Measurements from ENCODE around the gene TMEM134. TPM values are rescaled to one million over a fixed set of nuclear protein-coding genes. Genes with fewer than 3 reads are reported as not detected.

Gene TMEM134
- total RNA-seq, 4 donors from 2014 or later, result 80.0 to 126 (median 86.1) TPM

- H3K27ac ChIP-seq, result no peak overlapping the region
- no peak overlapping the region for H3K4me3 ChIP-seq
- H3K9me3 ChIP-seq, result no peaks in the 10 kb centered on the region
- no peak for DNase-seq
- peaks cover 0 to 93% (median 0%) of the 10 kb centered on the region in 3 donors for H3K36me3 ChIP-seq
- TF ChIP-seq POLR2A (IDR thresholded peaks at IDR 0.05), result no peak
- TF ChIP-seq, protein P1, sequence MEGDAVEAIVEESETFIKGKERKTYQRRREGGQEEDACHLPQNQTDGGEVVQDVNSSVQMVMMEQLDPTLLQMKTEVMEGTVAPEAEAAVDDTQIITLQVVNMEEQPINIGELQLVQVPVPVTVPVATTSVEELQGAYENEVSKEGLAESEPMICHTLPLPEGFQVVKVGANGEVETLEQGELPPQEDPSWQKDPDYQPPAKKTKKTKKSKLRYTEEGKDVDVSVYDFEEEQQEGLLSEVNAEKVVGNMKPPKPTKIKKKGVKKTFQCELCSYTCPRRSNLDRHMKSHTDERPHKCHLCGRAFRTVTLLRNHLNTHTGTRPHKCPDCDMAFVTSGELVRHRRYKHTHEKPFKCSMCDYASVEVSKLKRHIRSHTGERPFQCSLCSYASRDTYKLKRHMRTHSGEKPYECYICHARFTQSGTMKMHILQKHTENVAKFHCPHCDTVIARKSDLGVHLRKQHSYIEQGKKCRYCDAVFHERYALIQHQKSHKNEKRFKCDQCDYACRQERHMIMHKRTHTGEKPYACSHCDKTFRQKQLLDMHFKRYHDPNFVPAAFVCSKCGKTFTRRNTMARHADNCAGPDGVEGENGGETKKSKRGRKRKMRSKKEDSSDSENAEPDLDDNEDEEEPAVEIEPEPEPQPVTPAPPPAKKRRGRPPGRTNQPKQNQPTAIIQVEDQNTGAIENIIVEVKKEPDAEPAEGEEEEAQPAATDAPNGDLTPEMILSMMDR (IDR thresholded peaks at IDR 0.05), result no peak
- no peaks in the 10 kb centered on the region for H3K4me1 ChIP-seq
- H3K27me3 ChIP-seq, result no peaks in the 10 kb centered on the region
These were observed 24.7 kb upstream of the TMEM134 start for GRCh38 chr11:67493548-67494370.

GRCh38 chr11:67492801-67493547 lies 23.9 kb upstream of the TMEM134 start:
- Histone ChIP-seq H3K4me1 (no peaks in the 10 kb centered on the region), H3K36me3 (peaks cover 0 to 89% (median 0%) of the 10 kb centered on the region in 3 donors)
- DNase-seq, result no peak

DNA sequence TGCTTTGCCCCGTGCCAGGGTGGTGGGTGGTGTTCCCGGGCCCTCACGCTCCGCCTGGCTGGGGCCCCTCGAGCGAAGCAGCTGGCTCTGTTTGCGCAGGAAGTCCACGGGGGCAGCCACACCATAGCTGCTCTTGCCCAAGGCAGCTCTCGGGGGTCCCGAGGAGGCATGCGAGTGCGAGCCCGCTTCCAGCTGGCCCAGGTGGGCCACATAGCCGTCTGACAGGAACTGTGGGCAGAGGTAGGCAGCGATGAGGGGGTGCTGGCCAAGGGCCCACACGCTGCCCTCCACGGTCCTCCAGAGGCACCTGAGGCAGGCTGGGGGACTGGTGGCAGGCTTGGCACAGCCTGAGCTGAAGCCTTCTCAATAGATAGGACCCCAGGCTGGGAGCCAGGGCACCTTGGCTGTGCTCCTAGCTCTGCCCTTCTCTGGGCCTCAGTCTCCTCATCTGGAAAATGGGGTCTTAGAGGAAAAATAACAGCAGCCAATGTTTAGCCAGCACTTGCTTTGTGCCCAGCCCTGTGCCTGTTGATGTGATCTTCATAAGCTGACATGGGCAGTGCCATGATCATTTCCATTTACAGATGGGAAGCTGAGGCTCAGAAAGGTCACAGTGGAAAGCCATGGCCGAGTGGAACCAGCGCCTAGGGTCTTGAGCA lies 23.1 kb upstream of the TMEM134 start:
- Histone ChIP-seq H3K4me3 (no peak overlapping the region), H3K36me3 (peaks cover 0 to 89% (median 0%) of the 10 kb centered on the region in 3 donors), H3K27ac (no peak overlapping the region), H3K4me1 (peaks cover 0 to 3% (median 0%) of the 10 kb centered on the region in 4 donors), H3K27me3 (no peaks in the 10 kb centered on the region), H3K9me3 (no peaks in the 10 kb centered on the region)
- TF ChIP-seq, protein P1 (IDR thresholded peaks at IDR 0.05), result no peak
- TF ChIP-seq POLR2A (IDR thresholded peaks at IDR 0.05), result no peak
- DNase-seq, result no peak

More at GRCh38 chr11:67492801-67493547, 23.9 kb upstream of the TMEM134 start:
- Histone ChIP-seq H3K4me3 (no peak overlapping the region), H3K27me3 (no peaks in the 10 kb centered on the region), H3K9me3 (no peaks in the 10 kb centered on the region), H3K27ac (no peak overlapping the region)
- no peak for TF ChIP-seq POLR2A (IDR thresholded peaks at IDR 0.05)
- TF ChIP-seq, protein P1 (IDR thresholded peaks at IDR 0.05), result no peak

- no peak for TF ChIP-seq POLR2A (IDR thresholded peaks at IDR 0.05)
- TF ChIP-seq, protein P1 (IDR thresholded peaks at IDR 0.05), result no peak
- Histone ChIP-seq H3K27me3 (no peaks in the 10 kb centered on the region), H3K27ac (no peak overlapping the region), H3K4me1 (peaks cover 0 to 10% (median 3%) of the 10 kb centered on the region in 4 donors), H3K4me3 (no peak overlapping the region), H3K9me3 (no peaks in the 10 kb centered on the region), H3K36me3 (peaks cover 0 to 86% (median 0%) of the 10 kb centered on the region in 3 donors)
- no peak for DNase-seq
These were observed 22.4 kb upstream of the TMEM134 start for GRCh38 chr11:67491276-67492068.

GRCh38 chr11:67490727-67491065 lies 21.6 kb upstream of the TMEM134 start:
- H3K27me3 ChIP-seq, result no peaks in the 10 kb centered on the region
- H3K9me3 ChIP-seq, result no peaks in the 10 kb centered on the region
- H3K4me3 ChIP-seq, result no peak overlapping the region
- no peak overlapping the region for H3K27ac ChIP-seq
- DNase-seq, result no peak
- peaks cover 0 to 13% (median 8%) of the 10 kb centered on the region in 4 donors for H3K4me1 ChIP-seq
- H3K36me3 ChIP-seq, result peaks cover 0 to 78% (median 0%) of the 10 kb centered on the region in 3 donors
- TF ChIP-seq POLR2A (IDR thresholded peaks at IDR 0.05), result no peak
- TF ChIP-seq, protein P1 (IDR thresholded peaks at IDR 0.05), result no peak

Measured in Peyer's patch (tissue), 4 donors.